ENCODE data around the gene GCN1.

DNA sequence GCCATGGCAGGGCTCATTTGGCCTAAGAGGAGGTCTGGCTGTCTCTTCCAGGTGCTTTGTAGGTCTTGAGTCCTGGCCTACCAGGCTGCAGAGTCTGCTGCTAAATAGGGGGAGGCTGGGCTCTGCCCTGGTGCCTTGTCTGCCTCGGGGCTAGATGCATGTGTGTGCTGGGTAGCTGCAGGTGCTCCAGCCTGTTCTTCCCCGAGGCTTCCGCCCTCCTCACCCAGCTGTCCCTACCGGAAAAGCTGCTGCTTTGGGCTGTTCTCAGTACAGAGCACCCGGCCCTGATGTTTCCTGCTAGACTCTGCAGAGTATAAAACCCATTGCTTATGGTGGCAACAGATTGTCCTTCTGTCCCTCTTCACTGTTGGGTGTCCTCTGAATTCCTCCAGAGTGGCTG is 115.6 kb downstream of the GCN1 start:
- TF ChIP-seq ZNF585B (tag by site-specific recombination; IDR thresholded peaks at IDR 0.05): no peak
- TF ChIP-seq, protein P1, sequence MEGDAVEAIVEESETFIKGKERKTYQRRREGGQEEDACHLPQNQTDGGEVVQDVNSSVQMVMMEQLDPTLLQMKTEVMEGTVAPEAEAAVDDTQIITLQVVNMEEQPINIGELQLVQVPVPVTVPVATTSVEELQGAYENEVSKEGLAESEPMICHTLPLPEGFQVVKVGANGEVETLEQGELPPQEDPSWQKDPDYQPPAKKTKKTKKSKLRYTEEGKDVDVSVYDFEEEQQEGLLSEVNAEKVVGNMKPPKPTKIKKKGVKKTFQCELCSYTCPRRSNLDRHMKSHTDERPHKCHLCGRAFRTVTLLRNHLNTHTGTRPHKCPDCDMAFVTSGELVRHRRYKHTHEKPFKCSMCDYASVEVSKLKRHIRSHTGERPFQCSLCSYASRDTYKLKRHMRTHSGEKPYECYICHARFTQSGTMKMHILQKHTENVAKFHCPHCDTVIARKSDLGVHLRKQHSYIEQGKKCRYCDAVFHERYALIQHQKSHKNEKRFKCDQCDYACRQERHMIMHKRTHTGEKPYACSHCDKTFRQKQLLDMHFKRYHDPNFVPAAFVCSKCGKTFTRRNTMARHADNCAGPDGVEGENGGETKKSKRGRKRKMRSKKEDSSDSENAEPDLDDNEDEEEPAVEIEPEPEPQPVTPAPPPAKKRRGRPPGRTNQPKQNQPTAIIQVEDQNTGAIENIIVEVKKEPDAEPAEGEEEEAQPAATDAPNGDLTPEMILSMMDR (tag by site-specific recombination; IDR thresholded peaks at IDR 0.05): no peak
- TF ChIP-seq, protein P2, sequence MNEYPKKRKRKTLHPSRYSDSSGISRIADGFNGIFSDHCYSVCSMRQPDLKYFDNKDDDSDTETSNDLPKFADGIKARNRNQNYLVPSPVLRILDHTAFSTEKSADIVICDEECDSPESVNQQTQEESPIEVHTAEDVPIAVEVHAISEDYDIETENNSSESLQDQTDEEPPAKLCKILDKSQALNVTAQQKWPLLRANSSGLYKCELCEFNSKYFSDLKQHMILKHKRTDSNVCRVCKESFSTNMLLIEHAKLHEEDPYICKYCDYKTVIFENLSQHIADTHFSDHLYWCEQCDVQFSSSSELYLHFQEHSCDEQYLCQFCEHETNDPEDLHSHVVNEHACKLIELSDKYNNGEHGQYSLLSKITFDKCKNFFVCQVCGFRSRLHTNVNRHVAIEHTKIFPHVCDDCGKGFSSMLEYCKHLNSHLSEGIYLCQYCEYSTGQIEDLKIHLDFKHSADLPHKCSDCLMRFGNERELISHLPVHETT (tag by site-specific recombination; IDR thresholded peaks at IDR 0.05): no peak
- no peak for TF ChIP-seq TRIM28 (IDR thresholded peaks at IDR 0.05; ENCODE audit: borderline replicate concordance, low read length)
- TF ChIP-seq REPIN1 (tag by site-specific recombination; IDR thresholded peaks at IDR 0.05; ENCODE audit: low read depth): no peak
- TF ChIP-seq ZNF792 (tag by site-specific recombination; IDR thresholded peaks at IDR 0.05): no peak
- TF ChIP-seq ZNF660 (tag by site-specific recombination; IDR thresholded peaks at IDR 0.05): no peak
